HG03045 (cell line): ENCODE data around the gene CBX5.
"Not testable (repeated sequence)": the region's sequence is repeated elsewhere in the genome, so short reads cannot be mapped to it uniquely, and the experiment has no call there.

ENCODE experiments used
- ATAC-seq: cut with Tn5 transposase; IDR thresholded peaks from one replicate; pipeline ENCODE4 v1.9.1; 2021; ENCODE audit warnings: mild to moderate bottlenecking, moderate library complexity; ENCODE audit not compliant: unreplicated experiment

The CBX5 gene

GRCh38 chr12:54204316-54204715, 75.6 kb downstream of the CBX5 start:
- ATAC-seq: no peak

- ATAC-seq: peak; percentile 57
Measured at GRCh38 chr12:54201001-54201794, 78.7 kb downstream of the CBX5 start.

GRCh38 chr12:54200412-54200811, 79.5 kb downstream of the CBX5 start:
- ATAC-seq: no peak

- no peak for ATAC-seq
Measured at GRCh38 chr12:54199917-54200316, 80.0 kb downstream of the CBX5 start.

- ATAC-seq: no peak
Measured at GRCh38 chr12:54199034-54199433, 80.9 kb downstream of the CBX5 start.

- ATAC-seq: no peak
Measured at GRCh38 chr12:54197431-54197909, 82.5 kb downstream of the CBX5 start.

GRCh38 chr12:54197010-54197409, 82.9 kb downstream of the CBX5 start:
- no peak for ATAC-seq

GRCh38 chr12:54196396-54196795, 83.5 kb downstream of the CBX5 start:
- no peak for ATAC-seq

GRCh38 chr12:54195737-54196347, 84.1 kb downstream of the CBX5 start:
- ATAC-seq: no peak

- no peak for ATAC-seq
Measured at GRCh38 chr12:54195080-54195736, 84.7 kb downstream of the CBX5 start.

GRCh38 chr12:54194611-54195010, 85.3 kb downstream of the CBX5 start:
- ATAC-seq: not testable (repeated sequence)

- no peak for ATAC-seq
Measured at GRCh38 chr12:54193434-54193833, 86.5 kb downstream of the CBX5 start.

GRCh38 chr12:54191550-54192022, 88.3 kb downstream of the CBX5 start:
- no peak for ATAC-seq

GRCh38 chr12:54191126-54191525, 88.8 kb downstream of the CBX5 start:
- no peak for ATAC-seq

GRCh38 chr12:54189198-54189539, 90.8 kb downstream of the CBX5 start:
- no peak for ATAC-seq

- no peak for ATAC-seq
Measured at GRCh38 chr12:54187075-54187474, 92.8 kb downstream of the CBX5 start.

- no peak for ATAC-seq
Measured at GRCh38 chr12:54185919-54186318, 94.0 kb downstream of the CBX5 start.

- not testable (repeated sequence) for ATAC-seq
Measured at GRCh38 chr12:54185297-54185696, 94.6 kb downstream of the CBX5 start.

- no peak for ATAC-seq
Measured at GRCh38 chr12:54184024-54184805, 95.7 kb downstream of the CBX5 start.

- ATAC-seq: no peak
Measured at GRCh38 chr12:54182981-54183380, 96.9 kb downstream of the CBX5 start.

GRCh38 chr12:54182086-54182485, 97.8 kb downstream of the CBX5 start:
- ATAC-seq: no peak
